Activated CD8-positive, alpha-beta memory T cell treated with anti-CD3 and anti-CD28 coated beads, Interleukin-2, amount 50 U/mL, for 1 hour (primary cell): ENCODE results near the gene FXYD6.

ENCODE experiments used
- DNase-seq: peaks from one replicate; pipeline ENCODE4 v3.0.0-alpha.2; 2020; ENCODE audit errors: extremely low read depth

FXYD6 gene

GRCh38 chr11:117910525-117910924 lies 34.1 kb upstream of the FXYD6 start:
- DNase-seq: no peak

- no peak for DNase-seq
Observed at GRCh38 chr11:117909611-117910382, 33.3 kb upstream of the FXYD6 start.

GRCh38 chr11:117908959-117909610 lies 32.6 kb upstream of the FXYD6 start:
- no peak for DNase-seq

GRCh38 chr11:117908109-117908895 lies 31.8 kb upstream of the FXYD6 start:
- no peak for DNase-seq

GRCh38 chr11:117907276-117908108 lies 31.0 kb upstream of the FXYD6 start:
- DNase-seq: no peak

- no peak for DNase-seq
Observed at GRCh38 chr11:117906710-117907109, 30.3 kb upstream of the FXYD6 start.

GRCh38 chr11:117906126-117906525 lies 29.7 kb upstream of the FXYD6 start:
- no peak for DNase-seq

- DNase-seq: no peak
Observed at GRCh38 chr11:117905524-117905923, 29.1 kb upstream of the FXYD6 start.

- no peak for DNase-seq
Observed at GRCh38 chr11:117903505-117904382, 27.3 kb upstream of the FXYD6 start.

- no peak for DNase-seq
Observed at GRCh38 chr11:117902001-117902845, 25.8 kb upstream of the FXYD6 start.

GRCh38 chr11:117901601-117902000 lies 25.1 kb upstream of the FXYD6 start:
- no peak for DNase-seq

GRCh38 chr11:117900720-117901440 lies 24.4 kb upstream of the FXYD6 start:
- no peak for DNase-seq

- no peak for DNase-seq
Observed at GRCh38 chr11:117900121-117900648, 23.7 kb upstream of the FXYD6 start.

- no peak for DNase-seq
Observed at GRCh38 chr11:117898059-117898458, 21.6 kb upstream of the FXYD6 start.

- no peak for DNase-seq
Observed at GRCh38 chr11:117892651-117893050, 16.2 kb upstream of the FXYD6 start.

GRCh38 chr11:117891362-117891761 lies 14.9 kb upstream of the FXYD6 start:
- no peak for DNase-seq

GRCh38 chr11:117888139-117888566 lies 11.7 kb upstream of the FXYD6 start:
- DNase-seq: no peak

GRCh38 chr11:117887431-117888138 lies 11.1 kb upstream of the FXYD6 start:
- DNase-seq: no peak
